HEK293 (cell line): ENCODE data around the gene LILRB1.

Experiments
- CTCF ChIA-PET: fragments of 350-600 bp; formaldehyde crosslinking; extraction: SDS; loops from one replicate; lab custom pipeline; 2021; ENCODE audit warnings: antibody characterized with exemption; lab: Yijun Ruan, JAX
- POLR2A ChIA-PET: fragments of 300-600 bp; formaldehyde crosslinking; extraction: SDS; loops from one replicate; lab custom pipeline; 2020; ENCODE audit warnings: antibody characterized with exemption, inconsistent platforms; lab: Yijun Ruan, JAX
- H3K27ac ChIP-seq: fragments of 200-500 bp; sonication (Bioruptor generic); 2 replicates; pipeline ENCODE4 v1.5.1; 2014; ENCODE audit warnings: low read depth, low read length, control low read depth, inconsistent platforms; ENCODE audit errors: extremely low read depth
- H3K36me3 ChIP-seq, 2 experiments: fragments of 200-500 bp in 1 of 2; sonication (Bioruptor generic) in 1 of 2; 1 replicate in 1 of 2; 2 replicates in 1 of 2; pipeline ENCODE4 v1.5.1; 2014 to 2017; ENCODE audit warnings: inconsistent platforms in 2 of 2, low read length in 2 of 2; ENCODE audit not compliant: control insufficient read depth in 2 of 2, insufficient read depth in 1 of 2
- H3K4me1 ChIP-seq: fragments of 200-500 bp; sonication (Bioruptor generic); 2 replicates; pipeline ENCODE4 v1.5.1; 2014; ENCODE audit warnings: mild to moderate bottlenecking, low read length, inconsistent platforms; ENCODE audit not compliant: control insufficient read depth, insufficient read depth
- H3K4me3 ChIP-seq: 2 replicates; pipeline ENCODE4 v1.5.1; 2011; ENCODE audit warnings: low read depth, mild to moderate bottlenecking, control low read depth, low read length, moderate library complexity
- H3K9me3 ChIP-seq: fragments of 200-500 bp; sonication (Bioruptor generic); 2 replicates; pipeline ENCODE4 v1.5.1; 2014; ENCODE audit warnings: low read depth, low read length, inconsistent platforms; ENCODE audit not compliant: control insufficient read depth, insufficient read depth
- FEZF1 ChIP-seq: fragments of 450-650 bp; formaldehyde crosslinking; IDR thresholded peaks from 2 replicates; pipeline ENCODE4 v1.5.1; 2016; ENCODE audit warnings: missing biosample characterization, missing genetic modification characterization
- GFI1B ChIP-seq: fragments of 450-650 bp; formaldehyde crosslinking; IDR thresholded peaks from 2 replicates; pipeline ENCODE4 v1.5.1; 2016; ENCODE audit warnings: missing biosample characterization, missing genetic modification characterization
- GLI4 ChIP-seq: fragments of 450-650 bp; formaldehyde crosslinking; IDR thresholded peaks from 2 replicates; pipeline ENCODE4 v1.5.1; 2016; ENCODE audit warnings: missing biosample characterization, missing genetic modification characterization
- KLF1 ChIP-seq: fragments of 450-650 bp; formaldehyde crosslinking; IDR thresholded peaks from 2 replicates; pipeline ENCODE4 v1.5.1; 2016; ENCODE audit warnings: missing biosample characterization, missing genetic modification characterization
- KLF8 ChIP-seq: fragments of 450-650 bp; formaldehyde crosslinking; IDR thresholded peaks from 2 replicates; pipeline ENCODE4 v1.5.1; 2016; ENCODE audit warnings: missing biosample characterization, missing genetic modification characterization
- MYNN ChIP-seq: fragments of 450-650 bp; formaldehyde crosslinking; IDR thresholded peaks from 2 replicates; pipeline ENCODE4 v1.5.1; 2016; ENCODE audit warnings: missing biosample characterization, missing genetic modification characterization, borderline replicate concordance
- OVOL3 ChIP-seq: fragments of 450-650 bp; formaldehyde crosslinking; IDR thresholded peaks from 2 replicates; pipeline ENCODE4 v1.5.1; 2016; ENCODE audit warnings: missing biosample characterization, missing genetic modification characterization
- REPIN1 ChIP-seq: fragments of 450-650 bp; formaldehyde crosslinking; IDR thresholded peaks from 2 replicates; pipeline ENCODE4 v1.5.1; 2017; ENCODE audit warnings: missing biosample characterization, missing genetic modification characterization, low read depth
- SETDB1 ChIP-seq: IDR thresholded peaks from one replicate; pipeline ENCODE4 v1.6.1; 2017; ENCODE audit warnings: mild to moderate bottlenecking, low read length, moderate library complexity, mixed read lengths; ENCODE audit not compliant: insufficient read length
- SP7 ChIP-seq: fragments of 450-650 bp; formaldehyde crosslinking; IDR thresholded peaks from 2 replicates; pipeline ENCODE4 v1.5.1; 2016; ENCODE audit warnings: missing biosample characterization, missing genetic modification characterization
- ZBTB1 ChIP-seq: fragments of 450-650 bp; formaldehyde crosslinking; IDR thresholded peaks from 2 replicates; pipeline ENCODE4 v1.5.1; 2016; ENCODE audit warnings: missing biosample characterization, missing genetic modification characterization
- ZBTB8A ChIP-seq: fragments of 450-650 bp; formaldehyde crosslinking; IDR thresholded peaks from 2 replicates; pipeline ENCODE4 v1.5.1; 2016; ENCODE audit warnings: missing biosample characterization, missing genetic modification characterization
- ZFP69B ChIP-seq: fragments of 450-650 bp; formaldehyde crosslinking; IDR thresholded peaks from 2 replicates; pipeline ENCODE4 v1.5.1; 2016; ENCODE audit warnings: missing biosample characterization, missing genetic modification characterization
- ZIC2 ChIP-seq: fragments of 450-650 bp; formaldehyde crosslinking; IDR thresholded peaks from 2 replicates; pipeline ENCODE4 v1.5.1; 2016; ENCODE audit warnings: missing biosample characterization, missing genetic modification characterization
- ZNF146 ChIP-seq: fragments of 450-650 bp; formaldehyde crosslinking; IDR thresholded peaks from 2 replicates; pipeline ENCODE4 v1.5.1; 2016; ENCODE audit warnings: missing biosample characterization, missing genetic modification characterization
- ZNF157 ChIP-seq: fragments of 450-650 bp; formaldehyde crosslinking; IDR thresholded peaks from 2 replicates; pipeline ENCODE4 v1.5.1; 2016; ENCODE audit warnings: missing biosample characterization, missing genetic modification characterization
- ZNF175 ChIP-seq: fragments of 450-650 bp; formaldehyde crosslinking; IDR thresholded peaks from 2 replicates; pipeline ENCODE4 v1.5.1; 2016; ENCODE audit warnings: missing biosample characterization, missing genetic modification characterization
- ZNF48 ChIP-seq: fragments of 450-650 bp; formaldehyde crosslinking; IDR thresholded peaks from 2 replicates; pipeline ENCODE4 v1.5.1; 2016; ENCODE audit warnings: missing biosample characterization, missing genetic modification characterization
- ZNF514 ChIP-seq: fragments of 450-650 bp; formaldehyde crosslinking; IDR thresholded peaks from 2 replicates; pipeline ENCODE4 v1.5.1; 2016; ENCODE audit warnings: missing biosample characterization, missing genetic modification characterization
- ZNF561 ChIP-seq: fragments of 450-650 bp; IDR thresholded peaks from 2 replicates; pipeline ENCODE4 v1.5.1; 2018; ENCODE audit warnings: missing biosample characterization, missing genetic modification characterization, borderline replicate concordance
- ZNF621 ChIP-seq: fragments of 450-650 bp; formaldehyde crosslinking; IDR thresholded peaks from 2 replicates; pipeline ENCODE4 v1.5.1; 2017; ENCODE audit warnings: missing biosample characterization, missing genetic modification characterization
- ZNF623 ChIP-seq: fragments of 450-650 bp; formaldehyde crosslinking; IDR thresholded peaks from 2 replicates; pipeline ENCODE4 v1.5.1; 2016; ENCODE audit warnings: missing biosample characterization, missing genetic modification characterization
- ZNF654 ChIP-seq: fragments of 450-650 bp; formaldehyde crosslinking; IDR thresholded peaks from 2 replicates; pipeline ENCODE4 v1.5.1; 2016; ENCODE audit warnings: low read depth, missing biosample characterization, missing genetic modification characterization
- ZNF660 ChIP-seq: fragments of 450-650 bp; IDR thresholded peaks from 2 replicates; pipeline ENCODE4 v1.5.1; 2018; ENCODE audit warnings: missing biosample characterization, mild to moderate bottlenecking, missing genetic modification characterization
- ZNF670 ChIP-seq: fragments of 450-650 bp; formaldehyde crosslinking; IDR thresholded peaks from 2 replicates; pipeline ENCODE4 v1.5.1; 2016; ENCODE audit warnings: missing biosample characterization, missing genetic modification characterization, low read depth
- ZNF776 ChIP-seq: fragments of 450-650 bp; formaldehyde crosslinking; IDR thresholded peaks from 2 replicates; pipeline ENCODE4 v1.5.0; 2017; ENCODE audit warnings: missing biosample characterization, missing genetic modification characterization, borderline replicate concordance
- ZNF785 ChIP-seq: fragments of 450-650 bp; formaldehyde crosslinking; IDR thresholded peaks from 2 replicates; pipeline ENCODE4 v1.5.1; 2016; ENCODE audit warnings: missing biosample characterization, missing genetic modification characterization
- ZNF792 ChIP-seq: fragments of 450-650 bp; formaldehyde crosslinking; IDR thresholded peaks from 2 replicates; pipeline ENCODE4 v1.5.1; 2016; ENCODE audit warnings: missing biosample characterization, missing genetic modification characterization
- ZSCAN23 ChIP-seq: fragments of 450-650 bp; formaldehyde crosslinking; IDR thresholded peaks from 2 replicates; pipeline ENCODE4 v1.5.1; 2016; ENCODE audit warnings: missing biosample characterization, missing genetic modification characterization
- TF ChIP-seq, protein P1 (sequence below): fragments of 450-650 bp; formaldehyde crosslinking; optimal IDR thresholded peaks from 2 replicates; pipeline ENCODE3; 2016; ENCODE audit warnings: missing biosample characterization, mild to moderate bottlenecking, missing genetic modification characterization
- TF ChIP-seq, protein P2 (sequence below): fragments of 450-650 bp; formaldehyde crosslinking; IDR thresholded peaks from 2 replicates; pipeline ENCODE4 v1.5.1; 2016; ENCODE audit warnings: missing biosample characterization, missing genetic modification characterization
- TF ChIP-seq, protein P3 (sequence below): fragments of 450-650 bp; formaldehyde crosslinking; IDR thresholded peaks from 2 replicates; pipeline ENCODE4 v1.5.1; 2016; ENCODE audit warnings: missing biosample characterization, missing genetic modification characterization
- TF ChIP-seq, protein P4 (sequence below): fragments of 450-650 bp; formaldehyde crosslinking; IDR thresholded peaks from 2 replicates; pipeline ENCODE4 v1.5.1; 2017; ENCODE audit warnings: missing biosample characterization, missing genetic modification characterization

LILRB1 gene

DNA sequence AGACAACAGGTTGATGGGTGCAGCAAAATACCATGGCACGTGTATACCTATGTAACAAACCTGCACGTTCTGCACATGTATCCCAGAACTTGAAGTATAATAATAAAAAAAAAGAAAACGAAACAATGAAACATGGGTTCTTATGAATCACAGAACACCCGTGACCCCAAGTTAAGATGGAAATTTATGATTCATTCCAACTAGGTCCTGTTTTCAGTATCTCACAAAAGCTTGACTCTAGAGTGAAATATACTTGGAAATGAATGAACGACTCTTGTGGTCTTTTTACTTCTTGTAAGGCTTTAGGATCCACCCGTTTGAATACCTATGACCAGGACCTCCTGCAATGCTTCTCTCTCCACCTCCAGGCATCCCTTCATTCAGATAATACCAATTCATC lies 29.0 kb downstream of the LILRB1 start (continued):
- TF ChIP-seq ZSCAN23 (tag by site-specific recombination) (no peak), ZNF175 (tag by site-specific recombination) (no peak), ZNF621 (tag by site-specific recombination) (no peak), ZNF785 (tag by site-specific recombination) (no peak), KLF8 (tag by site-specific recombination) (no peak)

DNA sequence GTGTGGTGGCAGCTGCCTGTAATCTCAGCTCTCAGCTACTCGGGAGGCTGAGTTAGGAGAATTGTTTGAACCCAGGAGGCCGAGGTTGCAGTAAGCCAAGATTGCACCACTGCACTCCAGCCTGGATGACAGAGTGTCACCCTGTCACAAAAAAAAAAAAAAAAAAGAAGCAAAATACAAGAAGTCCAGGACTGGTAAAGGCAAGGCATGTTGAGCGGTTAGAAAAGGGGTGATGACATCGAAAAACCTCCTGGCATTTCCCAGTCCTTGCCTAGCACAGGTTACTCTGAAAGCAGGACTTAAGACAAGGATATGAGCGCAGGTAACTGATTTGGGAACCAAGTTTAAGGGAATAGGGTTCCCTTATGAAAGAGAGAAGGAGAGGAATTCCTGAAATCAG lies 30.0 kb downstream of the LILRB1 start:
- no peaks in the 10 kb centered on the region for H3K9me3 ChIP-seq
- H3K27ac ChIP-seq = no peak overlapping the region
- CTCF ChIA-PET = interaction anchor here (4.7 kb wide), 1 partner anchor 14 kb away, joined by 18 read pairs; no protein-coding TSS in a partner anchor
- TF ChIP-seq ZNF621 (tag by site-specific recombination) (no peak), ZNF654 (tag by site-specific recombination) (no peak), ZFP69B (tag by site-specific recombination) (no peak), SETDB1 (no peak), REPIN1 (no peak), ZNF660 (no peak), ZNF146 (tag by site-specific recombination) (no peak), ZNF561 (tag by site-specific recombination) (no peak), ZSCAN23 (tag by site-specific recombination) (no peak), ZNF48 (tag by site-specific recombination) (no peak), ZBTB1 (tag by site-specific recombination) (no peak), ZBTB8A (no peak), ZNF514 (no peak), ZIC2 (tag by site-specific recombination) (no peak)
- TF ChIP-seq, protein P1, sequence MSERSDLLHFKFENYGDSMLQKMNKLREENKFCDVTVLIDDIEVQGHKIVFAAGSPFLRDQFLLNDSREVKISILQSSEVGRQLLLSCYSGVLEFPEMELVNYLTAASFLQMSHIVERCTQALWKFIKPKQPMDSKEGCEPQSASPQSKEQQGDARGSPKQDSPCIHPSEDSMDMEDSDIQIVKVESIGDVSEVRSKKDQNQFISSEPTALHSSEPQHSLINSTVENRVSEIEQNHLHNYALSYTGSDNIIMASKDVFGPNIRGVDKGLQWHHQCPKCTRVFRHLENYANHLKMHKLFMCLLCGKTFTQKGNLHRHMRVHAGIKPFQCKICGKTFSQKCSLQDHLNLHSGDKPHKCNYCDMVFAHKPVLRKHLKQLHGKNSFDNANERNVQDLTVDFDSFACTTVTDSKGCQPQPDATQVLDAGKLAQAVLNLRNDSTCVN (tag by site-specific recombination) = no peak
- TF ChIP-seq, protein P2, sequence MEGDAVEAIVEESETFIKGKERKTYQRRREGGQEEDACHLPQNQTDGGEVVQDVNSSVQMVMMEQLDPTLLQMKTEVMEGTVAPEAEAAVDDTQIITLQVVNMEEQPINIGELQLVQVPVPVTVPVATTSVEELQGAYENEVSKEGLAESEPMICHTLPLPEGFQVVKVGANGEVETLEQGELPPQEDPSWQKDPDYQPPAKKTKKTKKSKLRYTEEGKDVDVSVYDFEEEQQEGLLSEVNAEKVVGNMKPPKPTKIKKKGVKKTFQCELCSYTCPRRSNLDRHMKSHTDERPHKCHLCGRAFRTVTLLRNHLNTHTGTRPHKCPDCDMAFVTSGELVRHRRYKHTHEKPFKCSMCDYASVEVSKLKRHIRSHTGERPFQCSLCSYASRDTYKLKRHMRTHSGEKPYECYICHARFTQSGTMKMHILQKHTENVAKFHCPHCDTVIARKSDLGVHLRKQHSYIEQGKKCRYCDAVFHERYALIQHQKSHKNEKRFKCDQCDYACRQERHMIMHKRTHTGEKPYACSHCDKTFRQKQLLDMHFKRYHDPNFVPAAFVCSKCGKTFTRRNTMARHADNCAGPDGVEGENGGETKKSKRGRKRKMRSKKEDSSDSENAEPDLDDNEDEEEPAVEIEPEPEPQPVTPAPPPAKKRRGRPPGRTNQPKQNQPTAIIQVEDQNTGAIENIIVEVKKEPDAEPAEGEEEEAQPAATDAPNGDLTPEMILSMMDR (tag by site-specific recombination) = no peak
- TF ChIP-seq, protein P3, sequence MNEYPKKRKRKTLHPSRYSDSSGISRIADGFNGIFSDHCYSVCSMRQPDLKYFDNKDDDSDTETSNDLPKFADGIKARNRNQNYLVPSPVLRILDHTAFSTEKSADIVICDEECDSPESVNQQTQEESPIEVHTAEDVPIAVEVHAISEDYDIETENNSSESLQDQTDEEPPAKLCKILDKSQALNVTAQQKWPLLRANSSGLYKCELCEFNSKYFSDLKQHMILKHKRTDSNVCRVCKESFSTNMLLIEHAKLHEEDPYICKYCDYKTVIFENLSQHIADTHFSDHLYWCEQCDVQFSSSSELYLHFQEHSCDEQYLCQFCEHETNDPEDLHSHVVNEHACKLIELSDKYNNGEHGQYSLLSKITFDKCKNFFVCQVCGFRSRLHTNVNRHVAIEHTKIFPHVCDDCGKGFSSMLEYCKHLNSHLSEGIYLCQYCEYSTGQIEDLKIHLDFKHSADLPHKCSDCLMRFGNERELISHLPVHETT (tag by site-specific recombination) = no peak
- TF ChIP-seq, all 188 proteins: peak for 0
- Histone ChIP-seq H3K4me1 (no peaks in the 10 kb centered on the region), H3K4me3 (no peak overlapping the region), H3K36me3 (no peaks in the 10 kb centered on the region; a peak in 1 of 3 replicates)
- POLR2A ChIA-PET = no interaction called here

DNA sequence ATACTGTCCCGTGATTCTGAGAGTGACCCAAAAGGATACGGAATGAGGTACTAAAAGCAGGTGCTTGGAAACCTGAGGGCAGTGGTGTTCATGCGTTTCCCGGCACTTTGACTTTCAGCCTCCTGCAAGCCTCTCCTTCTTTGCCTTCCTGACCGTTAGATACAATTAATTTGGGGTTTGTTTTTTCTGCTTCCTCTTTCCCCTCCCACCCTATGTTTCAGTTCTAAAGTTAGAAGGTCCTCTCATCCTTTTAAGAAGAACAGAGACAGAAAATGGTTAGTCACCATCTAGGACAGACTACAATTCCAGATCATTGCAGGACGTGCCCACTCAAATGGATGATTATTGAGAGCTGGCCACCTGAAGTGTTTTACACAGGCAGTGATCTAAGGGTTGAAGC lies 30.7 kb downstream of the LILRB1 start:
- Histone ChIP-seq H3K4me3 (no peak overlapping the region), H3K4me1 (no peaks in the 10 kb centered on the region), H3K9me3 (no peaks in the 10 kb centered on the region), H3K36me3 (no peaks in the 10 kb centered on the region; a peak in 1 of 3 replicates), H3K27ac (no peak overlapping the region)
- CTCF ChIA-PET = interaction anchor here (0.6 to 4.7 kb wide), 3 partner anchors 8 to 267 kb away, joined by 3 to 18 read pairs (median 3); no protein-coding TSS in a partner anchor
- POLR2A ChIA-PET = no interaction called here
- TF ChIP-seq ZNF670 (tag by site-specific recombination) (no peak), ZNF157 (tag by site-specific recombination) (no peak), ZNF792 (no peak), MYNN (tag by site-specific recombination) (no peak), OVOL3 (no peak), FEZF1 (tag by site-specific recombination) (no peak), SP7 (tag by site-specific recombination) (no peak), GFI1B (tag by site-specific recombination) (no peak), ZNF623 (tag by site-specific recombination) (no peak), KLF1 (tag by site-specific recombination) (no peak), ZNF776 (no peak), GLI4 (tag by site-specific recombination) (no peak)
- TF ChIP-seq, protein P4, sequence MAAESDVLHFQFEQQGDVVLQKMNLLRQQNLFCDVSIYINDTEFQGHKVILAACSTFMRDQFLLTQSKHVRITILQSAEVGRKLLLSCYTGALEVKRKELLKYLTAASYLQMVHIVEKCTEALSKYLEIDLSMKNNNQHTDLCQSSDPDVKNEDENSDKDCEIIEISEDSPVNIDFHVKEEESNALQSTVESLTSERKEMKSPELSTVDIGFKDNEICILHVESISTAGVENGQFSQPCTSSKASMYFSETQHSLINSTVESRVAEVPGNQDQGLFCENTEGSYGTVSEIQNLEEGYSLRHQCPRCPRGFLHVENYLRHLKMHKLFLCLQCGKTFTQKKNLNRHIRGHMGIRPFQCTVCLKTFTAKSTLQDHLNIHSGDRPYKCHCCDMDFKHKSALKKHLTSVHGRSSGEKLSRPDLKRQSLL = no peak
